K562 (cell line): ENCODE measurements around the gene TNKS2. TPM values are rescaled to one million over a fixed set of nuclear protein-coding genes. Genes with fewer than 3 reads are reported as not detected.

Experiments
- ATF7 ChIP-seq: fragments of 450-650 bp; IDR thresholded peaks from 2 replicates; pipeline ENCODE4 v1.7.1; 2014; ENCODE audit warnings: mild to moderate bottlenecking, moderate library complexity
- BRF1 ChIP-seq: IDR thresholded peaks from 3 replicates; pipeline ENCODE4 v1.6.1; 2011; ENCODE audit warnings: borderline replicate concordance, mild to moderate bottlenecking; ENCODE audit not compliant: insufficient read length; ENCODE audit errors: extremely low read depth
- CEBPG ChIP-seq, 3 experiments: fragments of 200-800 bp in 1 of 3; sonication (Bioruptor generic) in 1 of 3; sonication (generic) in 1 of 3; formaldehyde crosslinking in 1 of 3; IDR thresholded peaks in 2 of 3; conservative IDR thresholded peaks in 1 of 3; 2 replicates each; pipeline versions ENCODE4 v1.6.1 to v1.8.0; 2016 to 2022; ENCODE audit warnings: missing compliant biosample characterization in 2 of 3, missing genetic modification characterization in 2 of 3, mild to moderate bottlenecking in 1 of 3, missing genetic modification reagents in 1 of 3
- CHD1 ChIP-seq: fragments of 200-600 bp; sonication (generic); IDR thresholded peaks from one replicate; pipeline ENCODE4 v1.6.1; 2012; ENCODE audit warnings: mild to moderate bottlenecking, moderate library complexity, low read length, inconsistent platforms
- E4F1 ChIP-seq: fragments of 250-450 bp; sonication (Bioruptor Pico); IDR thresholded peaks from 2 replicates; pipeline ENCODE4 v1.5.0; 2021; ENCODE audit warnings: mild to moderate bottlenecking, borderline replicate concordance
- GATA2 ChIP-seq: sonication (generic); formaldehyde crosslinking; IDR thresholded peaks from 2 replicates; pipeline ENCODE4 v1.4.0; 2020; ENCODE audit warnings: mild to moderate bottlenecking, missing genetic modification reagents
- GATAD2A ChIP-seq: fragments of 450-650 bp; IDR thresholded peaks from 2 replicates; pipeline ENCODE4 v1.6.1; 2017
- KDM4B ChIP-seq, 2 experiments: fragments of 450-650 bp in 1 of 2; sonication (generic) in 1 of 2; IDR thresholded peaks; 2 replicates each; pipeline ENCODE4 v1.6.1; 2016 to 2017; ENCODE audit warnings: borderline replicate concordance in 2 of 2, antibody characterized with exemption in 1 of 2, low read depth in 1 of 2, mild to moderate bottlenecking in 1 of 2
- KLF6 ChIP-seq: fragments of 250-450 bp; sonication (Bioruptor Pico); IDR thresholded peaks from 2 replicates; pipeline ENCODE4 v1.4.0; 2020; ENCODE audit warnings: mild to moderate bottlenecking, moderate library complexity, borderline replicate concordance
- NBN ChIP-seq: fragments of 450-650 bp; IDR thresholded peaks from 2 replicates; pipeline ENCODE4 v1.6.1; 2016; ENCODE audit warnings: low read depth, mild to moderate bottlenecking
- NFRKB ChIP-seq: fragments of 450-650 bp; IDR thresholded peaks from 2 replicates; pipeline ENCODE4 v1.6.1; 2016; ENCODE audit warnings: low read depth
- PKNOX1 ChIP-seq: fragments of 450-650 bp; IDR thresholded peaks from 2 replicates; pipeline ENCODE4 v1.6.1; 2016
- RBM39 ChIP-seq: fragments of 200-400 bp; formaldehyde crosslinking; optimal IDR thresholded peaks from 2 replicates; pipeline ENCODE3; 2018; ENCODE audit warnings: low read depth, low read length
- RFX1 ChIP-seq: fragments of 450-650 bp; IDR thresholded peaks from 2 replicates; pipeline ENCODE4 v1.6.1; 2016; ENCODE audit warnings: mild to moderate bottlenecking, moderate library complexity
- RNF219 ChIP-seq: fragments of 250-450 bp; sonication (Bioruptor Pico); IDR thresholded peaks from 2 replicates; pipeline ENCODE4 v1.5.0; 2022; ENCODE audit warnings: mild to moderate bottlenecking
- SNAPC5 ChIP-seq: fragments of 250-450 bp; sonication (Bioruptor Pico); IDR thresholded peaks from 2 replicates; pipeline ENCODE4 v1.8.0; 2021; ENCODE audit warnings: moderate library complexity, mild to moderate bottlenecking, inconsistent platforms
- SPI1 ChIP-seq: IDR thresholded peaks from 2 replicates; pipeline ENCODE4 v1.6.1; 2011; ENCODE audit warnings: low read depth, low read length, control low read depth, borderline replicate concordance
- TOE1 ChIP-seq, 2 experiments: fragments of 450-650 bp in 1 of 2; sonication (generic) in 1 of 2; formaldehyde crosslinking in 1 of 2; IDR thresholded peaks; 2 replicates each; pipeline versions ENCODE4 v1.7.1 to v1.8.0; 2016 to 2022; ENCODE audit warnings: borderline replicate concordance in 2 of 2, mild to moderate bottlenecking in 2 of 2, antibody characterized with exemption in 1 of 2, inconsistent platforms in 1 of 2, low read depth in 1 of 2, missing genetic modification reagents in 1 of 2, moderate library complexity in 1 of 2
- YY1 ChIP-seq, 3 experiments: IDR thresholded peaks; 2 replicates each; pipeline ENCODE4 v1.6.1; 2011; ENCODE audit warnings: low read length in 2 of 3, mild to moderate bottlenecking in 2 of 3, moderate library complexity in 2 of 3, borderline replicate concordance in 1 of 3, control low read depth in 1 of 3, low read depth in 1 of 3; ENCODE audit not compliant: insufficient read depth in 3 of 3, insufficient replicate concordance in 2 of 3, control insufficient read depth in 1 of 3, insufficient read length in 1 of 3; ENCODE audit errors: extremely low read depth in 1 of 3
- ZKSCAN1 ChIP-seq: fragments of 150-350 bp; IDR thresholded peaks from 2 replicates; pipeline ENCODE4 v1.6.1; 2016; ENCODE audit warnings: low read depth, low read length
- polyA plus RNA-seq, 8 experiments: library from polyadenylated mRNA; depleted of rRNA in 4 of 8; stranded (reverse) in 5 of 8; unstranded in 3 of 8; fragments of >200 nt; fragmentation: Nextera tagmentation in 2 of 8; fragmentation: Illumina TruSeq in 1 of 8; extraction: Ambion mirVana in 2 of 8; extraction: Trizol in 1 of 8; gene quantifications; 2 replicates each; pipeline versions ENCODE4 v1.2.1 to v1.2.3, GENCODE V29; 2011 to 2014; ENCODE audit warnings: inconsistent platforms in 1 of 8, missing spikeins in 1 of 8
- total RNA-seq, 7 experiments: library from RNA; depleted of rRNA in 6 of 7; stranded (reverse); fragments of >200 nt in 6 of 7; fragmentation: Illumina TruSeq in 2 of 7; extraction: Trizol in 2 of 7; gene quantifications; 2 replicates each; pipeline versions ENCODE4 v1.2.1 to v1.2.3, GENCODE V29; 2011 to 2021; ENCODE audit warnings: low replicate concordance in 1 of 7

Gene TNKS2
- total and polyA plus RNA-seq, 9 of the 15 experiments (the other 6 are each of a cell fraction or from before 2014, with no cell fraction given) = 3.5 to 19.8 (median 8.6) TPM

GRCh38 chr10:91797874-91798648 lies at the start of gene TNKS2 (continued):
- TF ChIP-seq CHD1 (no peak), RBM39 (no peak), GATAD2A (no peak), YY1 (IDR thresholded peaks at IDR 0.05; ENCODE audit: borderline replicate concordance in 1 of 3, control insufficient read depth in 1 of 3, extremely low read depth in 1 of 3, insufficient read depth in 3 of 3, insufficient read length in 1 of 3, insufficient replicate concordance in 2 of 3, low read depth in 1 of 3, low read length in 2 of 3) (peak; percentile 56 to 91 (median 83)), NBN (0 out of 2 replicates have a peak, but pooled peaks have one; percentile 34), PKNOX1 (no peak), ZKSCAN1 (no peak), RFX1 (no peak), KLF6 (CRISPR knock-in tag) (no peak), E4F1 (CRISPR knock-in tag) (no peak), CEBPG (CRISPR knock-in tag; IDR thresholded peaks at IDR 0.05) (no peak), CEBPG (tag; conservative IDR thresholded peaks at IDR 0.05 in 1 of 2, IDR thresholded peaks at IDR 0.05 in 1 of 2) (no peak), TOE1 (IDR thresholded peaks at IDR 0.05; ENCODE audit: borderline replicate concordance) (0 out of 2 replicates have a peak, but pooled peaks have one; percentile 28), TOE1 (CRISPR knock-in tag; IDR thresholded peaks at IDR 0.05; ENCODE audit: borderline replicate concordance, low read depth) (no peak), ATF7 (peak; percentile 33), RNF219 (CRISPR knock-in tag) (no peak), BRF1 (no peak), KDM4B (IDR thresholded peaks at IDR 0.05; ENCODE audit: borderline replicate concordance in 2 of 2, low read depth in 1 of 2) (no peak), SPI1 (no peak), GATA2 (CRISPR knock-in tag) (no peak), SNAPC5 (CRISPR knock-in tag) (no peak), NFRKB (peak; percentile 80)
